ENCODE data around the gene UMOD.

Gene UMOD

GRCh38 chr16:20320178-20320577 is 32.3 kb downstream of the UMOD start:
- TF ChIP-seq CTCF (conservative IDR thresholded peaks at IDR 0.05) (no peak), ZFX (IDR thresholded peaks at IDR 0.05) (no peak)
- H3K27ac ChIP-seq: no peak overlapping the region

GRCh38 chr16:20319406-20319805 is 33.1 kb downstream of the UMOD start:
- no peak for TF ChIP-seq ZFX (IDR thresholded peaks at IDR 0.05)
- no peak for TF ChIP-seq CTCF (conservative IDR thresholded peaks at IDR 0.05)
- no peak overlapping the region for H3K27ac ChIP-seq

- no peak for TF ChIP-seq ZFX (IDR thresholded peaks at IDR 0.05)
- TF ChIP-seq CTCF (conservative IDR thresholded peaks at IDR 0.05): no peak
- H3K27ac ChIP-seq: no peak overlapping the region
Measured at GRCh38 chr16:20318437-20318836, 34.1 kb downstream of the UMOD start.

GRCh38 chr16:20318006-20318405 is 34.5 kb downstream of the UMOD start:
- no peak overlapping the region for H3K27ac ChIP-seq
- TF ChIP-seq CTCF (conservative IDR thresholded peaks at IDR 0.05) (no peak), ZFX (IDR thresholded peaks at IDR 0.05) (no peak)

GRCh38 chr16:20317117-20317516 is 35.4 kb downstream of the UMOD start:
- TF ChIP-seq CTCF (conservative IDR thresholded peaks at IDR 0.05) (no peak), ZFX (IDR thresholded peaks at IDR 0.05) (no peak)
- no peak overlapping the region for H3K27ac ChIP-seq

- no peak overlapping the region for H3K27ac ChIP-seq
- TF ChIP-seq ZFX (IDR thresholded peaks at IDR 0.05): no peak
- TF ChIP-seq CTCF (conservative IDR thresholded peaks at IDR 0.05): no peak
Measured at GRCh38 chr16:20316715-20317114, 35.8 kb downstream of the UMOD start.

GRCh38 chr16:20315764-20316163 is 36.8 kb downstream of the UMOD start:
- TF ChIP-seq CTCF (conservative IDR thresholded peaks at IDR 0.05) (no peak), ZFX (IDR thresholded peaks at IDR 0.05) (no peak)

More at GRCh38 chr16:20315764-20316163, 36.8 kb downstream of the UMOD start:
- H3K27ac ChIP-seq: no peak overlapping the region

Measured in C4-2B (cell line).